Measurements from ENCODE around the gene THOC6.

Gene THOC6

DNA sequence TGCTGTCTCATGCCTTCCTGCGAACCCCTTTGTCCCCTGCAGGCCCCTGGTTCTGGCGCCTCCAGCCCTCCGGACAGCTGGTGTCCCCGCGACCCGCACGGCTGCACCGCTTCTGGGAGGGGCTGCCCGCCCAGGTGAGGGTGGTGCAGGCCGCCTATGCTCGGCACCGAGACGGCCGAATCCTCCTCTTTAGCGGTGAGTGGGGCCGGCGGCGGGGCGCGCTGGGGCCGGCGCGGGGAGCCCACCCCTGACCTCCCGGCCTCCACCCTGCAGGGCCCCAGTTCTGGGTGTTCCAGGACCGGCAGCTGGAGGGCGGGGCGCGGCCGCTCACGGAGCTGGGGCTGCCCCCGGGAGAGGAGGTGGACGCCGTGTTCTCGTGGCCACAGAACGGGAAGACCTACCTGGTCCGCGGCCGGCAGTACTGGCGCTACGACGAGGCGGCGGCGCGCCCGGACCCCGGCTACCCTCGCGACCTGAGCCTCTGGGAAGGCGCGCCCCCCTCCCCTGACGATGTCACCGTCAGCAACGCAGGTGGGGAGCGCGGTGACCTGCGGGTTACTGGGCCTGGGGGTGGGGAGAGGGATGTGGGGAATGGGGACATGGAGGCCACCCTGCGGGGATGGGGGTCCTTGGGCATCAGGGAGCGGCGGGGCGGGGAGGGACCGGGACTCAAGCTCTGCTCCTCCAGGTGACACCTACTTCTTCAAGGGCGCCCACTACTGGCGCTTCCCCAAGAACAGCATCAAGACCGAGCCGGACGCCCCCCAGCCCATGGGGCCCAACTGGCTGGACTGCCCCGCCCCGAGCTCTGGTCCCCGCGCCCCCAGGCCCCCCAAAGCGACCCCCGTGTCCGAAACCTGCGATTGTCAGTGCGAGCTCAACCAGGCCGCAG, 34.5 kb downstream of the THOC6 start:
- DNase-seq (ENCODE audit: low spot score), result peak; percentile 80
- in situ Hi-C loops (cut with MboI; ENCODE audit: low pct_unique_long_range_greater_than_20kb, low sequenced_read_pairs, unreplicated experiment), result no loop called here
- peak; percentile 64 for TF ChIP-seq CTCF (IDR thresholded peaks at IDR 0.05; ENCODE audit: extremely low read depth, insufficient read depth, missing control alignments)

- peak; percentile 96 for TF ChIP-seq CTCF (IDR thresholded peaks at IDR 0.05; ENCODE audit: extremely low read depth, insufficient read depth, missing control alignments)
- peak; percentile 96 for DNase-seq (ENCODE audit: low spot score)
- in situ Hi-C loops (cut with MboI; ENCODE audit: low pct_unique_long_range_greater_than_20kb, low sequenced_read_pairs, unreplicated experiment), result no loop called here
These were observed 35.3 kb downstream of the THOC6 start for GRCh38 chr16:3059041-3059722.

GRCh38 chr16:3059723-3060242, 35.9 kb downstream of the THOC6 start:
- TF ChIP-seq CTCF (IDR thresholded peaks at IDR 0.05; ENCODE audit: extremely low read depth, insufficient read depth, missing control alignments), result no peak
- DNase-seq (ENCODE audit: low spot score), result no peak
- in situ Hi-C loops (cut with MboI; ENCODE audit: low pct_unique_long_range_greater_than_20kb, low sequenced_read_pairs, unreplicated experiment), result loop anchor here (10.0 kb wide), 1 partner anchor 105 kb away; no protein-coding TSS in a partner anchor

DNA sequence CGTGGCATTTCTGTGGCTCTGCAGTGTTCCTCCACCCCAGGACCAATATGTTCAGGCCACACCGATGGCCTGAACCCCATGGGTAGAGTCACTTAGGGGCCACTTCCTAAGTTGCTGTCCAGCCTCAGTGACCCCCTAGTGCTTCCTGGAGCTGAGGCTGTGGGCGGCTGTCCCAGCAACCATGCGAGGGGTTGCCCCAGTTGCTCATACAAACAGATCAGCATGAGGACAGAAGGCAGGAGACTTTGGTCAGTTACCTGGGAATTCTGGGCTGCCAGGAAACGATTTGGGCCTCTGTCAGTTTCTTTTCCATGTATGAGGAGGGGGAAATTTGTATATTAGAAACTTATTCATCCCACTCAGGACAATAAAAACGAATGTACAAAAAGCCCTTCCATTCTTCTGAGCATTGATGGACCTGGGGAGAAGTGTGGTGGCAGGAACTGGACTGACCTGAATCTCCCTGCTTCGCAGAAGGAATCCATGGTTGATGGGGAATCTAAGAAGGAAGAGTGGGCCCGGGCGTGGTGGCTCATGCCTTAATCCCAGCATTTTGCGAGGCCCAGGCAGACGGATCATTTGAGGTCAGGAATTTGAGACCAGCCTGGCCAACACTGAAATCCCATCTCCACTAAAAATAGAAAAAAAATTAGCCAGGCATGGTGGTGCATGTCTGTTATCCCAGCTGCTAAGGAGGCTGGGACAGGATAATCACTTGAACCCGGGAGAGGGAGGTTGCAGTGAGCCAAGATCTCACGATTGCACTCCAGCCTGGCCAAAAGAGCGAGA, 36.7 kb downstream of the THOC6 start:
- in situ Hi-C loops (cut with MboI; ENCODE audit: low pct_unique_long_range_greater_than_20kb, low sequenced_read_pairs, unreplicated experiment), result loop anchor here (10.0 kb wide), 1 partner anchor 104 kb away; no protein-coding TSS in a partner anchor
- TF ChIP-seq CTCF (IDR thresholded peaks at IDR 0.05; ENCODE audit: extremely low read depth, insufficient read depth, missing control alignments), result no peak
- DNase-seq (ENCODE audit: low spot score), result no peak

GRCh38 chr16:3062553-3062952, 38.7 kb downstream of the THOC6 start:
- DNase-seq (ENCODE audit: low spot score), result no peak
- TF ChIP-seq CTCF (IDR thresholded peaks at IDR 0.05; ENCODE audit: extremely low read depth, insufficient read depth, missing control alignments), result no peak
- in situ Hi-C loops (cut with MboI; ENCODE audit: low pct_unique_long_range_greater_than_20kb, low sequenced_read_pairs, unreplicated experiment), result loop anchor here (10.0 kb wide), 1 partner anchor 102 kb away; no protein-coding TSS in a partner anchor

All from GM13977 (cell line).